Activated CD8-positive, alpha-beta memory T cell treated with anti-CD3 and anti-CD28 coated beads for 36 hours (primary cell): ENCODE data around the gene GAPDH. TPM values are rescaled to one million over a fixed set of nuclear protein-coding genes. Genes with fewer than 3 reads are reported as not detected.
"Not testable (repeated sequence)": the region's sequence is repeated elsewhere in the genome, so short reads cannot be mapped to it uniquely, and the experiment has no call there.

ENCODE experiments used
- CTCF ChIA-PET: fragments of 350-600 bp; sonication (Branson Sonifier 250); formaldehyde crosslinking; loops from one replicate; lab custom pipeline; 2021; ENCODE audit warnings: antibody characterized with exemption; lab: Charles Lee
- POLR2A ChIA-PET: fragments of 350-600 bp; sonication (Branson Sonifier 250); formaldehyde crosslinking; loops from one replicate; lab custom pipeline; 2021; ENCODE audit warnings: antibody characterized with exemption; lab: Charles Lee
- total RNA-seq, 2 experiments: library from RNA; stranded (reverse); gene quantifications; one replicate each; pipeline ENCODE4 v1.2.3, GENCODE V29; 2021

The GAPDH gene
- total RNA-seq, 2 experiments from 2014 or later: 8,536 to 8,736 TPM

- ChIA-PET CTCF (interaction anchor here (0.5 to 3.9 kb wide), 3 partner anchors 13 to 46 kb away, joined by 3 to 13 read pairs (median 8); partner anchors contain the start of gene GAPDH), POLR2A (interaction anchor here (0.8 to 1.8 kb wide), 3 partner anchors 12 to 15 kb away, joined by 3 to 5 read pairs (median 5); no protein-coding TSS in a partner anchor)
Observed at GRCh38 chr12:6551063-6551461, 16.7 kb downstream of the GAPDH start.

DNA sequence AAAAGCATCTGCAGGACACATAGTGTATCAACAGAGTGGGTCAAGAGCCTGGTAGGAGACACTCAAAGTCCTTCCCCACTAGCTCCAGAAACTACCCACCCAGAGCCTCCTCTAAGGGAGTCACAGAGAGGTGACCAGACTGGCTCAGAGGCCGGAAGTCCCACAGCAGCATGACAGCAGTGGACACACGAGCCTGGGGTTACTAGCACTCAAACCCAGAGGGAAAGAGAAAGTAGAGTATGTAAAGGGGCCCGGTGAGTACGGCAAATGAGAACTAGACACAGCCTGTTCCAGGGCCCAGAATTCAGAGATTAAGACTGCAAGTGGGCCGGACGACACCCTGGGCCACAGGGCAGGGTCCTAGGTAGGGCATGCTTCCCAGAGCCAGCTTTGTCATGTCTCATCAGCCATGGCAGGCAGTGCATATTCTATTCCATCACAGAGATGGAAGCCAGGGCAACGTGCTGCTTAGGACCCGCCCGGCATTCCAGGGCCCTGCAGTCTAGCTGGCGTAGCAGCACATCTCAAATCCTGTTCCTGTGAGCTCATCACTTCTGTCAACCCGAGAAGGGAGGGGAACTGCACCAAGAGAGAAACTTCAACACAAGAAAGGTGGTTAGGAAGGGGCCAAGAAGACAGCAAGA lies 17.3 kb downstream of the GAPDH start:
- ChIA-PET CTCF (interaction anchor here (0.5 to 3.9 kb wide), 4 partner anchors 12 to 45 kb away, joined by 3 to 13 read pairs (median 6); partner anchors contain the start of gene GAPDH), POLR2A (interaction anchor here (0.8 to 1.8 kb wide), 3 partner anchors 12 to 15 kb away, joined by 3 to 5 read pairs (median 5); no protein-coding TSS in a partner anchor)

DNA sequence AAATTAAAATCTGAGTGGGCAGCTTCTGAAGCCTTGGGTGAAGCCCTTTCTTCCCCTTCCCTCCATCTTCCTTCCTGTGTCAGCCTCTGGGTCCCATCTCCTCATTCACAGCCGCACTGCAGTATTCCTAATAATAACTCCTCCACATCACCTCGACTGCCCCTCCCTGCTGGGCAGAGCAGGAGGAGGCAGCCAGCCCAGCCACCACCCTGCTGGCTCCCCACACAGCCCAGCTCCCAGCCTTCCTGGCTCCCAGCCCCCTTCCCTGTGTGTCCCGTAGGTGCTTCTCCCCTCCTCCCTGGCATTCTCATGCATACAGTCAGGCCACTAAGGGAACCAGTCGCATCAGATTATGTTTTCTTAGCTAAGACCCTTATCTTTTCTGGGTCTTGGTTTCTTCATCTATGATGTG lies 17.8 kb downstream of the GAPDH start:
- POLR2A ChIA-PET: interaction anchor here (1.8 kb wide), 1 partner anchor 16 kb away, joined by 5 read pairs; no protein-coding TSS in a partner anchor
- CTCF ChIA-PET: interaction anchor here (1.1 to 3.9 kb wide), 3 partner anchors 12 to 17 kb away, joined by 5 to 13 read pairs (median 8); partner anchors contain the start of gene GAPDH

- POLR2A ChIA-PET: no interaction called here
- CTCF ChIA-PET: interaction anchor here (0.7 to 3.9 kb wide), 7 partner anchors 11 to 101 kb away, joined by 3 to 23 read pairs (median 9); partner anchors contain the start of gene TAPBPL
Observed at GRCh38 chr12:6553051-6553868, 18.9 kb downstream of the GAPDH start.

GRCh38 chr12:6554168-6555017 lies 20.1 kb downstream of the GAPDH start:
- ChIA-PET CTCF (interaction anchor here (1.0 to 3.9 kb wide), 7 partner anchors 9 to 49 kb away, joined by 3 to 23 read pairs (median 9); no protein-coding TSS in a partner anchor), POLR2A (interaction anchor here (0.6 to 1.2 kb wide), 4 partner anchors 14 to 41 kb away, joined by 3 to 6 read pairs (median 4); partner anchors contain the start of genes GAPDH and NOP2)

GRCh38 chr12:6555018-6555691 lies 20.8 kb downstream of the GAPDH start:
- CTCF ChIA-PET: interaction anchor here (1.0 to 3.9 kb wide), 7 partner anchors 9 to 45 kb away, joined by 3 to 23 read pairs (median 9); no protein-coding TSS in a partner anchor
- POLR2A ChIA-PET: interaction anchor here (0.6 to 1.2 kb wide), 4 partner anchors 21 to 220 kb away, joined by 3 to 6 read pairs (median 4); partner anchors contain the start of gene GAPDH

DNA sequence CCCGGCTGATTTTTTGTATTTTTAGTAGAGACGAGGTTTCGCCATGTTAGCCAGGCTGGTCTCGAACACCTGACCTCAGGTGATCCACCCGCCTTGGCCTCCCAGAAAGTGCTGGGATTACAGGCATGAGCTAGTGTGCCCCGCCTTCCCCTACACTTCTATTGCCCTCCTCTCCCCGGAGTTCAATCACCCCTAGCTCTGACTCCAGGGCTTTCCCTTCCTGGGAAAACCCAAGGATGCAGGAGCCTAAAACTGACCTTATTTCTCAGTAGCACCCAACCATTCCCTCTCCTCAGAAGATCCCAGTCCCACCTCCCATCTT lies 22.1 kb downstream of the GAPDH start:
- CTCF ChIA-PET: interaction anchor here (1.1 to 2.6 kb wide), 4 partner anchors 18 to 167 kb away, joined by 3 to 18 read pairs (median 6); partner anchors contain the start of gene ZNF384
- POLR2A ChIA-PET: not testable (repeated sequence)

- POLR2A ChIA-PET: interaction anchor here (1.5 to 2.2 kb wide), 2 partner anchors 17 to 22 kb away, joined by 10 to 13 read pairs; partner anchors contain the start of gene GAPDH
- CTCF ChIA-PET: interaction anchor here (1.0 to 2.6 kb wide), 9 partner anchors 8 to 167 kb away, joined by 3 to 18 read pairs (median 4); partner anchors contain the start of gene ZNF384
Observed at GRCh38 chr12:6556857-6557256, 22.5 kb downstream of the GAPDH start.

DNA sequence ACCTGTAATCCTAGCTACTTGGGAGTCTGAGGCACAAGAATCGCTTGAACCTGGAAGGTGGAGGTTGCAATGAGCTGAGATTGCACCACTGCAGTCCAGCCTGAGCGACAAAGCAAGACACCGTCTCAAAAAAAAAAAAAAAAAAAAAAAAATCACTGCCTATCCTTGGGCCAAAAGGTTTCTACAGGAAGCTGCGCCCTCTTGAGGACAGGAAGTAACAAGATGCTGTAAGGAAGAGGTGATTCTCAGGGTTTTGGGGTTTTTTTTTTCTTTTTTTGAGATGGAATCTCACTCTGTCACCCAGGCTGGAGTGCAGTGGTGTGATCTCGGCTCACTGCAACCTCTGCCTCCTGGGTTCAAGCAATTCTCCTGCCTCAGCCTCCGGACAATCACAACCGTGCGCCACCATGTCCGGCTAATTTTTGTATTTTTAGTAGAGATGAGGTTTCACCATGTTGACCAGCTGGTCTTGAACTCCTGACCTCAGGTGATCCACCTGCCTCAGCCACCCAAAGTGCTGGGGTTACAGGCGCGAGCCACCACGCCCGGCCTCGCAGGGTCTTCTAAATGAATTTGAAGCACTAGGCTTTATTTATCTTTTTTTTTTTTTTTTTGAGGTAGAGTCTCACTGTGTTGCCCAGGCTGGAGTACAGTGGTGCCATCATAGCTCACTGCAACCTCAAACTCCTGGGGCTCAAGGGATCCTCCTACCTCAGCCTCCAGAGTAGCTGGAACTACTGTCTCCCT lies 23.9 kb downstream of the GAPDH start:
- ChIA-PET POLR2A (interaction anchor here (0.5 to 2.2 kb wide), 6 partner anchors 12 to 131 kb away, joined by 4 to 13 read pairs (median 6); partner anchors contain the start of genes GAPDH and ZNF384), CTCF (interaction anchor here (0.6 to 2.6 kb wide), 17 partner anchors 8 to 373 kb away, joined by 3 to 18 read pairs (median 4); partner anchors contain the start of gene ZNF384)

GRCh38 chr12:6559500-6559899 lies 25.2 kb downstream of the GAPDH start:
- ChIA-PET POLR2A (no interaction called here), CTCF (interaction anchor here (0.9 to 2.4 kb wide), 3 partner anchors 11 to 196 kb away, joined by 3 to 7 read pairs (median 3); no protein-coding TSS in a partner anchor)

- ChIA-PET POLR2A (no interaction called here), CTCF (no interaction called here)
Observed at GRCh38 chr12:6560501-6561205, 26.3 kb downstream of the GAPDH start.

GRCh38 chr12:6562881-6563280 lies 28.6 kb downstream of the GAPDH start:
- ChIA-PET CTCF (interaction anchor here (1.2 to 2.7 kb wide), 5 partner anchors 10 to 138 kb away, joined by 3 to 13 read pairs (median 5); no protein-coding TSS in a partner anchor), POLR2A (interaction anchor here (0.5 kb wide), 1 partner anchor 44 kb away, joined by 4 read pairs; no protein-coding TSS in a partner anchor)

GRCh38 chr12:6563448-6564050 lies 29.2 kb downstream of the GAPDH start:
- POLR2A ChIA-PET: no interaction called here
- CTCF ChIA-PET: interaction anchor here (0.8 to 2.7 kb wide), 11 partner anchors 8 to 349 kb away, joined by 3 to 13 read pairs (median 3); partner anchors contain the start of genes IFFO1 and ZNF384

- ChIA-PET POLR2A (no interaction called here), CTCF (interaction anchor here (1.0 to 1.4 kb wide), 3 partner anchors 18 to 186 kb away, joined by 3 to 4 read pairs (median 3); partner anchors contain the start of gene MLF2)
Observed at GRCh38 chr12:6567112-6567670, 32.9 kb downstream of the GAPDH start.

DNA sequence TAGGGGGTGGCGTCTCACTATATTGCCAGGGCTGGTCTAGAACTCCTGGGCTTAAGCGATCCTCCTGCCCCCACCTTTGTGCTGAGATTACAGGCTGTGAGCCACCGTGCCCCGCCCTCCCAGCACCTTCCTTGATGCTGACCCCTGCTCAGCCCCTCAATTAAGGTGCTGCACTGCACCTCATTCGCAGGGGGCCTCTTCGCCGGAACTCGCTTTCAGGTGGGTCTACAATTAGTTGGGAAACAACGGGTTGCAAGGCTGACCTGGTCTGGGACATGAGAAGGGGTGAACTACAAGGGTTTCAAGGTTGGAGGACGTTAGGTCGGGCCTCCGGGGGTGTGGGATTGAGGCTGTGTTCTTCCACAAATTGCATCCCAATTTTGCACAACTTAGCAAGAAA lies 35.0 kb downstream of the GAPDH start:
- ChIA-PET CTCF (no interaction called here), POLR2A (no interaction called here)
